Activated T-cell treated with anti-CD3 and anti-CD28 coated beads for 4 hours (primary cell): ENCODE data around the gene PCDHB10.
"Not testable (repeated sequence)": the region's sequence is repeated elsewhere in the genome, so short reads cannot be mapped to it uniquely, and the experiment has no call there.

Source experiments
- DNase-seq: peaks from one replicate; pipeline ENCODE4 v3.0.0-alpha.2; 2020

Gene PCDHB10

DNA sequence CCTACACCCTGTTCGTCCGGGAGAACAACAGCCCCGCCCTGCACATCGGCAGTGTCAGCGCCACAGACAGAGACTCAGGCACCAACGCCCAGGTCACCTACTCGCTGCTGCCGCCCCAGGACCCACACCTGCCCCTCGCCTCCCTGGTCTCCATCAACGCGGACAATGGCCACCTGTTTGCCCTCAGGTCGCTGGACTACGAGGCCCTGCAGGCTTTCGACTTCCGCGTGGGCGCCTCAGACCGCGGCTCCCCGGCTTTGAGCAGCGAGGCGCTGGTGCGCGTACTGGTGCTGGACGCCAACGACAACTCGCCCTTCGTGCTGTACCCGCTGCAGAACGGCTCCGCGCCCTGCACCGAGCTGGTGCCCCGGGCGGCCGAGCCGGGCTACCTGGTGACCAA is 3.5 kb upstream of the PCDHB10 start:
- not testable (repeated sequence) for DNase-seq

DNA sequence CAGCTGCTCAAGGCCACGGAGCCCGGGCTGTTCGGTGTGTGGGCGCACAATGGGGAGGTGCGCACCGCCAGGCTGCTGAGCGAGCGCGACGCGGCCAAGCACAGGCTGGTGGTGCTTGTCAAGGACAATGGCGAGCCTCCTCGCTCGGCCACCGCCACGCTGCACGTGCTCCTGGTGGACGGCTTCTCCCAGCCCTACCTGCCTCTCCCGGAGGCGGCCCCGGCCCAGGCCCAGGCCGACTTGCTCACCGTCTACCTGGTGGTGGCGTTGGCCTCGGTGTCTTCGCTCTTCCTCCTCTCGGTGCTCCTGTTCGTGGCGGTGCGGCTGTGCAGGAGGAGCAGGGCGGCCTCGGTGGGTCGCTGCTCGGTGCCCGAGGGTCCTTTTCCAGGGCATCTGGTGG is 3.0 kb upstream of the PCDHB10 start:
- DNase-seq, result not testable (repeated sequence)

DNA sequence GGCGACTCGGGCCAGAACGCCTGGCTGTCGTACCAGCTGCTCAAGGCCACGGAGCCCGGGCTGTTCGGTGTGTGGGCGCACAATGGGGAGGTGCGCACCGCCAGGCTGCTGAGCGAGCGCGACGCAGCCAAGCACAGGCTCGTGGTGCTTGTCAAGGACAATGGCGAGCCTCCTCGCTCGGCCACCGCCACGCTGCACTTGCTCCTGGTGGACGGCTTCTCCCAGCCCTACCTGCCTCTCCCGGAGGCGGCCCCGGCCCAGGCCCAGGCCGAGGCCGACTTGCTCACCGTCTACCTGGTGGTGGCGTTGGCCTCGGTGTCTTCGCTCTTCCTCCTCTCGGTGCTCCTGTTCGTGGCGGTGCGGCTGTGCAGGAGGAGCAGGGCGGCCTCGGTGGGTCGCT is 2.2 kb downstream of the PCDHB10 start:
- DNase-seq, result not testable (repeated sequence)

GRCh38 chr5:141196363-141196762 is 4.2 kb downstream of the PCDHB10 start:
- no peak for DNase-seq

DNA sequence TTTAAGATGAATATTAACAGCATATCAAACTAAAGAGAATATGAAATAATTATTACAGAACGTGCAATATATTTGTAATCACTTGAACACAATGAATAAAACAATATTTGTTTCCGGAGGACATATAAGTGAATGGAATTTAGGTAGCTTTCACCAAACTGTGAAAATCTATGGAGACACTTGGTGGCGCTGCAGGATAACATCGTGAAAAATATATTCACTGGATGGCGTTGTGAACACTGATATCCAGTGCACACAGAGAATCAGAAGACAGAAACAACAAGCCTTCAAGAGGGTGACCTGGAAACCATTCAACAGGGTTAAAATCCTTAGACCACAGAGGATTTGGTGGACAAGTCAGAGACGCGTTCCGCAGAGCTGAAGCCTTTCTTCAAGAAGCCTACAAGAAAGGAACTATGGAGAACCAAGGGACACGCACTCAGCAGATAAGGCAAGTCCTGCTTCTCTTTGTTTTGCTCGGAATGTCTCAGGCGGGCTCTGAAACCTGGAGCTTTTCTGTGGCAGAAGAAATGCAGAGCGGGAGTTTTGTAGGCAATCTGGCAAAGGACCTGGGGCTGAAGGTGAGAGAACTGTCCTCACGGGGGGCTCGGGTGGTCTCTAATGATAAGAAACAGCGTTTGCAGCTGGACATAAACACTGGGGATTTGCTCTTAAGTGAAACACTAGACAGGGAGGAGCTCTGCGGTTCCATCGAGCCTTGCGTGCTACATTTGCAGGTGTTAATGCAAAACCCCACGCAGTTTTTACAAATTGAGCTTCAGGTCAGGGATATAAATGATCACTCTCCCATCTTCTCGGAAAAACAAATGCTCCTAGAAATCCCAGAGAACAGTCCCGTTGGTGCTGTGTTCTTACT is 7.4 kb downstream of the PCDHB10 start, which contains the start of gene PCDHB11:
PCDHB11 (plus strand) TSS at position 269 of the 877 bp plus-strand sequence; CDS start at position 417, 148 bp downstream.
- DNase-seq, result no peak

- DNase-seq, result not testable (repeated sequence)
These were observed 9.0 kb downstream of the PCDHB10 start for GRCh38 chr5:141201126-141201525.

GRCh38 chr5:141201646-141202045 is 9.5 kb downstream of the PCDHB10 start:
- not testable (repeated sequence) for DNase-seq

- DNase-seq, result no peak
These were observed 16.3 kb downstream of the PCDHB10 start, which contains the start of gene PCDHB12 for GRCh38 chr5:141208478-141208877. TSS of gene PCDHB12 (plus strand) at chr5:141208719. CDS start at chr5:141208908, 189 bp downstream.

DNA sequence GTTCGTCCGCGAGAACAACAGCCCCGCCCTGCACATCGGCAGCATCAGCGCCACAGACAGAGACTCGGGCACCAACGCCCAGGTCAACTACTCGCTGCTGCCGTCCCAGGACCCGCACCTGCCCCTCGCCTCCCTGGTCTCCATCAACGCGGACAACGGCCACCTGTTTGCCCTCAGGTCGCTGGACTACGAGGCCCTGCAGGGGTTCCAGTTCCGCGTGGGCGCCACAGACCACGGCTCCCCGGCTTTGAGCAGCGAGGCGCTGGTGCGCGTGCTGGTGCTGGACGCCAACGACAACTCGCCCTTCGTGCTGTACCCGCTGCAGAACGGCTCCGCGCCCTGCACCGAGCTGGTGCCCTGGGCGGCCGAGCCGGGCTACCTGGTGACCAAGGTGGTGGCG is 18.1 kb downstream of the PCDHB10 start:
- DNase-seq, result not testable (repeated sequence)

GRCh38 chr5:141210849-141211248 is 18.7 kb downstream of the PCDHB10 start:
- not testable (repeated sequence) for DNase-seq

DNA sequence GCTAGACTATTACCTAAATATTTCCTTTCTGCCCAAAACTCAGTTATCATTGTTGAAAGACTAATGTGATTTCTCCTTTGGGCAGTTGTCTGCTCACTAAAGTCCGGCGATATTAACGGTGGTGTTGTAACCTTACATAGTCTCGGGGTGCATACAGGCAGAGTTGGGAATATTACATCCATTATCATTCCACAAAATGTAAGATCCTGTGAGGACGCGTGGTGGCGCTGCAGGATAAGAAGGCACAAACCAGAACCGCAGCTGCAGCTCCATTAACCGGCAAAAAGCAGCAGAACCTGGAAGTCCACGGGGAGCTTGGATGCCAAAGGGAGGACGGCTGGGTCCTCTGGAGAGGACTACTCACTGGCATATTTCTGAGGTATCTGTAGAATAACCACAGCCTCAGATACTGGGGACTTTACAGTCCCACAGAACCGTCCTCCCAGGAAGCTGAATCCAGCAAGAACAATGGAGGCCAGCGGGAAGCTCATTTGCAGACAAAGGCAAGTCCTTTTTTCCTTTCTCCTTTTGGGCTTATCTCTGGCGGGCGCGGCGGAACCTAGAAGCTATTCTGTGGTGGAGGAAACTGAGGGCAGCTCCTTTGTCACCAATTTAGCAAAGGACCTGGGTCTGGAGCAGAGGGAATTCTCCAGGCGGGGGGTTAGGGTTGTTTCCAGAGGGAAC is 21.6 kb downstream of the PCDHB10 start, which contains the start of gene PCDHB13:
PCDHB13 (plus strand) TSS at position 264 of the 684 bp plus-strand sequence; CDS start at position 469, 205 bp downstream.
- DNase-seq, result not testable (repeated sequence)

GRCh38 chr5:141214583-141214982 is 22.4 kb downstream of the PCDHB10 start:
- not testable (repeated sequence) for DNase-seq

DNA sequence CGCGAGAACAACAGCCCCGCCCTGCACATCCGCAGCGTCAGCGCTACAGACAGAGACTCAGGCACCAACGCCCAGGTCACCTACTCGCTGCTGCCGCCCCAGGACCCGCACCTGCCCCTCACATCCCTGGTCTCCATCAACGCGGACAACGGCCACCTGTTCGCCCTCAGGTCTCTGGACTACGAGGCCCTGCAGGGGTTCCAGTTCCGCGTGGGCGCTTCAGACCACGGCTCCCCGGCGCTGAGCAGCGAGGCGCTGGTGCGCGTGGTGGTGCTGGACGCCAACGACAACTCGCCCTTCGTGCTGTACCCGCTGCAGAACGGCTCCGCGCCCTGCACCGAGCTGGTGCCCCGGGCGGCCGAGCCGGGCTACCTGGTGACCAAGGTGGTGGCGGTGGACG is 23.4 kb downstream of the PCDHB10 start:
- not testable (repeated sequence) for DNase-seq

DNA sequence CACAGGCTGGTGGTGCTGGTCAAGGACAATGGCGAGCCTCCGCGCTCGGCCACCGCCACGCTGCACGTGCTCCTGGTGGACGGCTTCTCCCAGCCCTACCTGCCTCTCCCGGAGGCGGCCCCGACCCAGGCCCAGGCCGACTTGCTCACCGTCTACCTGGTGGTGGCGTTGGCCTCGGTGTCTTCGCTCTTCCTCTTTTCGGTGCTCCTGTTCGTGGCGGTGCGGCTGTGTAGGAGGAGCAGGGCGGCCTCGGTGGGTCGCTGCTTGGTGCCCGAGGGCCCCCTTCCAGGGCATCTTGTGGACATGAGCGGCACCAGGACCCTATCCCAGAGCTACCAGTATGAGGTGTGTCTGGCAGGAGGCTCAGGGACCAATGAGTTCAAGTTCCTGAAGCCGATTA is 23.9 kb downstream of the PCDHB10 start:
- not testable (repeated sequence) for DNase-seq

- DNase-seq, result no peak
These were observed 31.1 kb downstream of the PCDHB10 start, which contains the start of gene PCDHB14 for GRCh38 chr5:141223112-141223783. TSS of gene PCDHB14 (plus strand) at chr5:141223343. CDS start at chr5:141223506, 163 bp downstream.

DNA sequence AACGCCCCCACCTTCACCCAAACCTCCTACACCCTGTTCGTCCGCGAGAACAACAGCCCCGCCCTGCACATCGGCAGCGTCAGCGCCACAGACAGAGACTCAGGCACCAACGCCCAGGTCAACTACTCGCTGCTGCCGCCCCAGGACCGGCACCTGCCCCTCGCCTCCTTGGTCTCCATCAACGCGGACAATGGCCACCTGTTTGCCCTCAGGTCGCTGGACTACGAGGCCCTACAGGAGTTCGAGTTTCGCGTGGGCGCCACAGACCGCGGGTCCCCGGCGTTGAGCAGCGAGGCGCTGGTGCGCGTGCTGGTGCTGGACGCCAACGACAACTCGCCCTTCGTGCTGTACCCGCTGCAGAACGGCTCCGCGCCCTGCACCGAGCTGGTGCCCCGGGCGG is 32.7 kb downstream of the PCDHB10 start:
- not testable (repeated sequence) for DNase-seq

- DNase-seq, result not testable (repeated sequence)
These were observed 33.3 kb downstream of the PCDHB10 start for GRCh38 chr5:141225421-141225820.

DNA sequence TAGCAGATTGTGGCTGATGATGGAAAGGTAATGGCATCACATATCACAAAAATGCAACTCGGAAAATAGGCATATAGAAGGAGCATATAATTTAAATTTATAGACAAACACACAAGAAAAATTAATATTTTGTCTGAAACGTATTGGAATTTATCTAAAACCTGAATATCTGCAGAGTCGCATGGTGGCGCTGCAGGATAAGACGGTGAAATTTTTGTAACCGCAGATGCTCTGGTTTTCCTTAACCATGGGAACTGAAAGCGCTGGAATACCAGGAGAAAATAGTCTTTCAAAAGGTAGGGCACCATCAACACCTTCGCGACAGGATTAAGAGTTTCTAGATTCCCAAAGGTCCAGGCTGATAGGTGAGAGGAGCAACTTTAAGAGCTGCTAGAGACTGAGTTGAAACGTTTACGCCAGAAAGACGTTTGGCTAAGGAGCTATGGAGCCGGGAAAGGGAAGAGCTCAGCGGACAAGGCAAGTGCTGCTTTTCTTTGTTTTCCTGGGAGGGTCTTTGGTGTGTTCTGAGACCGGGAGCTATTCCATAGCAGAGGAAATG is 42.0 kb downstream of the PCDHB10 start:
- DNase-seq, result no peak

GRCh38 chr5:141235922-141236321 is 43.8 kb downstream of the PCDHB10 start:
- DNase-seq, result not testable (repeated sequence)

- DNase-seq, result no peak
These were observed 44.6 kb downstream of the PCDHB10 start for GRCh38 chr5:141236516-141237313.

GRCh38 chr5:141241496-141241895 is 49.3 kb downstream of the PCDHB10 start:
- DNase-seq, result no peak
